Measurements from ENCODE around the gene FBLN7.

FBLN7 gene

GRCh38 chr2:112138159-112139032 lies at the start of gene FBLN7:
Gene FBLN7, plus strand, starts transcription at chr2:112138385. Its CDS starts 271 bp downstream, at chr2:112138656.
- intact Hi-C loops (cut with DNase I; ENCODE audit: low total_unique reads): no loop called here
- no peaks in the 10 kb centered on the region for H3K27me3 ChIP-seq
- peak within 1 kb of the TSS; percentile 60 to 61 for H3K27ac ChIP-seq
- H3K9me3 ChIP-seq: no peaks in the 10 kb centered on the region
- peak within 1 kb of the TSS; percentile 53 to 77 for H3K4me3 ChIP-seq
- H3K36me3 ChIP-seq: no peaks in the 10 kb centered on the region
- no peak for TF ChIP-seq CTCF (IDR thresholded peaks at IDR 0.05)
- peaks cover 0 to 25% (median 3%) of the 10 kb centered on the region in 4 donors for H3K4me1 ChIP-seq
- DNase-seq: no peak

GRCh38 chr2:112089375-112089774 lies 48.8 kb upstream of the FBLN7 start:
- Histone ChIP-seq H3K36me3 (peaks cover 38 to 75% (median 58%) of the 10 kb centered on the region in 3 donors), H3K27ac (no peak overlapping the region), H3K4me3 (no peak overlapping the region), H3K9me3 (no peaks in the 10 kb centered on the region), H3K4me1 (peaks cover 0 to 3% (median 0%) of the 10 kb centered on the region in 4 donors), H3K27me3 (no peaks in the 10 kb centered on the region)
- no peak for TF ChIP-seq CTCF (IDR thresholded peaks at IDR 0.05)
- DNase-seq: no peak
- intact Hi-C loops (cut with DNase I; ENCODE audit: low total_unique reads): no loop called here

- no peak overlapping the region for H3K27ac ChIP-seq
- H3K27me3 ChIP-seq: no peaks in the 10 kb centered on the region
- H3K4me3 ChIP-seq: no peak overlapping the region
- intact Hi-C loops (cut with DNase I; ENCODE audit: low total_unique reads): no loop called here
- peaks cover 28 to 58% (median 34%) of the 10 kb centered on the region in 3 donors for H3K36me3 ChIP-seq
- H3K4me1 ChIP-seq: peaks cover 0 to 3% (median 0%) of the 10 kb centered on the region in 4 donors
- H3K9me3 ChIP-seq: no peaks in the 10 kb centered on the region
- no peak for DNase-seq
- TF ChIP-seq CTCF (IDR thresholded peaks at IDR 0.05): no peak
Measured at GRCh38 chr2:112092286-112093041, 45.7 kb upstream of the FBLN7 start.

GRCh38 chr2:112093216-112093615 lies 45.0 kb upstream of the FBLN7 start:
- H3K9me3 ChIP-seq: no peaks in the 10 kb centered on the region
- intact Hi-C loops (cut with DNase I; ENCODE audit: low total_unique reads): no loop called here
- no peak overlapping the region for H3K4me3 ChIP-seq
- peaks cover 25 to 56% (median 32%) of the 10 kb centered on the region in 3 donors for H3K36me3 ChIP-seq
- H3K27me3 ChIP-seq: no peaks in the 10 kb centered on the region
- no peak for TF ChIP-seq CTCF (IDR thresholded peaks at IDR 0.05)
- no peak overlapping the region for H3K27ac ChIP-seq
- peaks cover 0 to 3% (median 0%) of the 10 kb centered on the region in 4 donors for H3K4me1 ChIP-seq
- DNase-seq: no peak

GRCh38 chr2:112095681-112096080 lies 42.5 kb upstream of the FBLN7 start:
- no peak overlapping the region for H3K4me3 ChIP-seq
- intact Hi-C loops (cut with DNase I; ENCODE audit: low total_unique reads): no loop called here
- no peak for TF ChIP-seq CTCF (IDR thresholded peaks at IDR 0.05)
- peaks cover 21 to 50% (median 27%) of the 10 kb centered on the region in 3 donors for H3K36me3 ChIP-seq
- no peak for DNase-seq
- no peaks in the 10 kb centered on the region for H3K9me3 ChIP-seq
- peaks cover 0 to 3% (median 0%) of the 10 kb centered on the region in 4 donors for H3K4me1 ChIP-seq
- no peaks in the 10 kb centered on the region for H3K27me3 ChIP-seq
- no peak overlapping the region for H3K27ac ChIP-seq
